Common myeloid progenitor, CD34-positive (primary cell): ENCODE results near the gene MORC2.

ENCODE experiments used
- CTCF ChIA-PET: fragments of 350-600 bp; sonication (Branson Sonifier 250); formaldehyde crosslinking; loops from one replicate; lab custom pipeline; 2021; ENCODE audit warnings: antibody characterized with exemption; lab: Charles Lee
- POLR2A ChIA-PET: fragments of 350-600 bp; sonication (Branson Sonifier 250); formaldehyde crosslinking; loops from one replicate; lab custom pipeline; 2021; ENCODE audit warnings: antibody characterized with exemption; lab: Charles Lee
- DNase-seq, 3 donors: peaks; one replicate each; pipeline versions ENCODE4 v3.0.0 to v3.0.0-alpha.2; 2013
- H3K27ac ChIP-seq, 2 experiments: 1 replicate in 1 of 2; 2 replicates in 1 of 2; pipeline ENCODE4 v1.7.0; 2013; ENCODE audit warnings: inconsistent platforms in 2 of 2, low read length in 2 of 2, mild to moderate bottlenecking in 2 of 2, low read depth in 1 of 2, moderate library complexity in 1 of 2; ENCODE audit not compliant: severe bottlenecking in 2 of 2, insufficient read depth in 1 of 2, poor library complexity in 1 of 2
- H3K27me3 ChIP-seq, 5 experiments: replicated peaks in 2 of 5; 1 replicate in 3 of 5; 2 replicates in 2 of 5; pipeline versions ENCODE4 v1.6.1 to v1.7.0; 2013; ENCODE audit warnings: low read length in 4 of 5, mild to moderate bottlenecking in 2 of 5, moderate library complexity in 2 of 5, inconsistent platforms in 1 of 5; ENCODE audit not compliant: insufficient read depth in 5 of 5, control insufficient read depth in 4 of 5
- H3K36me3 ChIP-seq, 4 experiments: 1 replicate in 2 of 4; 2 replicates in 2 of 4; pipeline versions ENCODE4 v1.6.1 to v1.7.0; 2013; ENCODE audit warnings: low read length in 3 of 4, control low read depth in 1 of 4, mild to moderate bottlenecking in 1 of 4; ENCODE audit not compliant: control insufficient read depth in 4 of 4, insufficient read depth in 4 of 4
- H3K4me1 ChIP-seq, 4 experiments: 1 replicate in 3 of 4; 2 replicates in 1 of 4; pipeline versions ENCODE4 v1.6.1 to v1.7.1; 2013; ENCODE audit warnings: low read length in 3 of 4, mild to moderate bottlenecking in 3 of 4, control low read depth in 1 of 4, inconsistent platforms in 1 of 4, moderate library complexity in 1 of 4; ENCODE audit not compliant: control insufficient read depth in 4 of 4, insufficient read depth in 4 of 4; ENCODE audit errors: control extremely low read depth in 1 of 4
- H3K4me3 ChIP-seq, 7 experiments: 1 replicate in 4 of 7; 2 replicates in 3 of 7; pipeline versions ENCODE4 v1.5.1 to v1.7.0; 2013; ENCODE audit warnings: mild to moderate bottlenecking in 7 of 7, low read length in 6 of 7, moderate library complexity in 6 of 7, inconsistent platforms in 2 of 7, low read depth in 2 of 7, control low read depth in 1 of 7; ENCODE audit not compliant: insufficient read depth in 4 of 7, control insufficient read depth in 1 of 7; ENCODE audit errors: extremely low read depth in 1 of 7
- H3K9me3 ChIP-seq, 5 experiments: 1 replicate in 4 of 5; 2 replicates in 1 of 5; pipeline versions ENCODE4 v1.6.1 to v1.7.1; 2013; ENCODE audit warnings: low read length in 4 of 5, mild to moderate bottlenecking in 2 of 5, inconsistent platforms in 1 of 5, low read depth in 1 of 5, moderate library complexity in 1 of 5; ENCODE audit not compliant: control insufficient read depth in 4 of 5, insufficient read depth in 2 of 5; ENCODE audit errors: control extremely low read depth in 1 of 5
- WGBS: methylation state at CpG from one replicate; pipeline ENCODE4 v1.1.5; 2013; ENCODE audit not compliant: insufficient coverage; 5-methylcytosine and 5-hydroxymethylcytosine counted together

The MORC2 gene

DNA sequence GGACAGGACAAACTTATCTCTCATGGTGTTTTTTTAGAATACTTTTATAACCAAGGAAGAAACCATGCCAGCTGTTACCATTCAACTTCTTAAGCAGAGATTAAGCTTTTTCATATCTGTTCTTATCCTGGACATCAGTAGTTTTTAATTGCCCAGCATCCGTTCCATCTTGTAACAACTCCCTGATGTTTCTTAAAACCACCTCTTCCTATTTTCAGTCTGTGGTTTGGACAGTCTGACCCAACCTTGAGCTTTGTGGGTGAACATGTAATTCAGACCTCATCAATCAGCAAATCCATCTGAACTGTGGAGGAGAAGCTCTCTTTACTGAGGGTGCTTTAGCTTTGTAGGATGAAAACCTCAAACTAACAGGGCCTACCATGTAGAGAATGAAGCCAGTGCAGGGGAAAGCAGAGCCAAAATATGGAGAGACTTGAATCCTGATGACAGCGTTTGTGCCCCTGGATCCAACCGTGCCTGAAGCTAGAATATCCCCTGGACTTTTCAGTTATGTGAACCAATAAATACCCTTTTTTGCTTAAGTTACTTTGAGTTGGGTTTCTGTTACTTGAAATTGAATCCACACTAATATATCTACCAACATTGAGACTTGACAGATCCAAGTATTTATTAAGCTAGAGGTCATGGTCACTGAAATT is 9.9 kb upstream of the MORC2 start:
- H3K4me1 ChIP-seq, result no peaks in the 10 kb centered on the region
- CTCF ChIA-PET, result interaction anchor here (1.8 kb wide), 1 partner anchor 15 kb away, joined by 4 read pairs; no protein-coding TSS in a partner anchor
- H3K27me3 ChIP-seq, result no peaks in the 10 kb centered on the region
- H3K36me3 ChIP-seq, result peaks cover 5 to 39% (median 21%) of the 10 kb centered on the region in 4 experiments
- POLR2A ChIA-PET, result interaction anchor here (0.5 to 0.6 kb wide), 2 partner anchors 368 to 1388 kb away, joined by 4 read pairs; partner anchors contain the start of gene PATZ1
- 78% methylated on average over 3 of the region's 3 CpGs for WGBS
- H3K4me3 ChIP-seq, result no peak overlapping the region
- H3K9me3 ChIP-seq, result peaks cover 22 to 77% (median 29%) of the 10 kb centered on the region in 5 experiments
- no peak overlapping the region for H3K27ac ChIP-seq
- peak in 2 of 3 donors; percentile 28 to 36 for DNase-seq

DNA sequence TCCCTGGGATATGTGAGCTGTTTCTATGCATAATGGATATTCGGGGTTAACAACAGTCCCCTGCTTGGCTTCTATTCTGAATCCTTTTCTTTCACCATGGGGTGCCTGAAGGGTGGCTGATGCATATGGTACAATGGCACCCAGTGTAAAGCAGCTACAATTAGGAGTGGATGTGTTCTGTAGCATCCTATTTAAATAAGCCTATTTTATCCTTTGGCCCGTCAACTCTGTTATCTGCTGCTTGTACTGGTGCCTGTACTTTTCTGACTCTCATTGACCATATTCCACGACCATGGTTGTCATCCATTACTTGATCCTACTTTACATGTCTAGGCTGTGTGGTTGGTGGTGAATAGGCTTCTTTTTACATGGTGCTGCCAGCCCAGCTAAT is 1.8 kb upstream of the MORC2 start:
- 83% methylated on average over 1 of the region's 3 CpGs for WGBS
- Histone ChIP-seq H3K27me3 (no peaks in the 10 kb centered on the region), H3K4me3 (peak overlapping the region in 6 of 7 experiments; percentile 68 to 84 (median 78)), H3K36me3 (peaks cover 16 to 66% (median 49%) of the 10 kb centered on the region in 4 experiments), H3K4me1 (peaks cover 0 to 15% (median 12%) of the 10 kb centered on the region in 4 experiments), H3K27ac (no peak overlapping the region), H3K9me3 (peaks cover 15 to 62% (median 40%) of the 10 kb centered on the region in 5 experiments)
- ChIA-PET POLR2A (no interaction called here), CTCF (interaction anchor here (1.5 kb wide), 1 partner anchor 112 kb away, joined by 4 read pairs; no protein-coding TSS in a partner anchor)
- no peak for DNase-seq

DNA sequence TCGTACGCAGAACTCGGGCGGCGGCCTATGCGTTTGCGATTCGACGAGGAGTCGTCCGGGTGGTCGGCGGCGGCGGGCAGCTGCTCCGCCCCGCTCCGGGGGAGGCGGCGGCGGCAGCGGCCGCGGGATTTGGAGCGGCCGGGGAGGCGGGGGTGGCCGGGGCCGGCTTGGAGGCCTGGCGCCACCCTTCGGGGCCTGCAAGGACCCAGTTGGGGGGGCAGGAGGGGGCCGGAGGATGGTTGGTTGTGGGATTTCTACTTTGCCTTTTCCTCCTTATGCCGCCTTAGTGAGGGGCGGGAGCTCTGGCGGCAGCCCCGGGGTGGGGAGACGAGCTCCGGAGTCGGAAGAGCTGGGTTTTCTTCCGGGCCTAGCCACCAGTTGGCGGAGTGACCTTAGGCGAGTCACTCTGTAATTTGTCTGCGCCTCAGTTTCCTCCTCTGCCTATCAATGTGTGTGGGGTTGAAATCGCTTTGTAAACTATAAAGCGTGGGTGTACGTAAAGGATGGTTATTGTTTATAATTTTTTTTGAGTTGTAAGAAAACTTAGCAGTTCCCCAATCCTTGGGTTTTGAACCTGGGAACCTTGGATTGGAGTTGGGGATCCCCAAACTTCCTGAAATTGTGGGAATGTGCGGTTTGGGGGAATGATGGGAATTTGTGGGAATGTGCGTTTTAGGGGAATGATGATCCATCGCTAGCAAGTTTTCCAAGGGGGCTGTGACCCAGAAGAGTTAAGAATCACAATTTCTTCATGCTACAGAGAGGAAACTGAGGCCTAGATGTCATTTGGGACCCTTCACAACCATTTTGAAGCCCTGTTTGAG is 1.2 kb upstream of the MORC2 start:
- 6% methylated on average over 28 of the region's 49 CpGs for WGBS
- H3K27ac ChIP-seq, result peak overlapping the region; percentile 87 to 95

DNA sequence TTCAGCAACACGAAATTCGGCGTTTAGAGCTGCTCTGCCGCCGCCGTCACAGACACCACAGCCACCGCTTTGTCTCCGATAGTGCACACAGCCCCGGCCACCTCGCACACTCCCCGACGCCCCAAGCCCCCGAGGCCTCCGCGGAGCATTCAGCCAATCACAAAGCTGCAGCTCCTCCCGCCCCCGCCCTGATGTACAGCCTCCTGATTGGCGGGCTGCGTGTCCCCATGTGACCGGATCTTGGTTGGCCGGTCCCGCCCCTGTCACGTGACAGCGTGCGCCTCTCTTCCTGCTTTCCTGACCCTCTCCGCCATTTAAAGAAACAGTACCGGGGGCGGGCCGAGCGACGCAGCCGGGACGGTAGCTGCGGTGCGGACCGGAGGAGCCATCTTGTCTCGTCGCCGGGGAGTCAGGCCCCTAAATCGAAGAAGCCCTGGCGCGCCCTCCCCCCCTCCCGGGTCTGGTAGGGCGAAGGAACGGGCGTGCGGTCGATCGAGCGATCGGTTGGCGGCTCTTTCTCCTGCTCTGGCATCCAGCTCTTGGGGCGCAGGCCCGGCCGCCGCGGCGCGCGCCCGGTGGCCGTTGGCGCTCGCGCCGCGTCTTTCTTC is 454 bp upstream of the MORC2 start, which contains the start of gene TUG1:
TSS of gene TUG1 (plus strand) at position 342 of the 608 bp plus-strand sequence.
- under 1% methylated on average over 58 of the region's 67 CpGs for WGBS
- H3K27me3 ChIP-seq, result no peaks in the 10 kb centered on the region
- POLR2A ChIA-PET, result interaction anchor here (0.5 to 1.0 kb wide), 3 partner anchors 112 to 513 kb away, joined by 3 to 5 read pairs (median 4); partner anchors contain the start of gene SMTN
- peak within 1 kb of the TSS; percentile 87 to 95 for H3K27ac ChIP-seq
- peaks cover 0 to 15% (median 12%) of the 10 kb centered on the region in 4 experiments for H3K4me1 ChIP-seq
- CTCF ChIA-PET, result interaction anchor here (1.4 to 2.1 kb wide), 2 partner anchors 19 to 116 kb away, joined by 6 to 9 read pairs; no protein-coding TSS in a partner anchor
- peak; percentile 98 to 99 (median 99) for DNase-seq
- peak within 1 kb of the TSS; percentile 68 to 84 (median 77) for H3K4me3 ChIP-seq
- H3K36me3 ChIP-seq, result peaks cover 14 to 53% (median 39%) of the 10 kb centered on the region in 4 experiments
- H3K9me3 ChIP-seq, result peaks cover 8 to 50% (median 34%) of the 10 kb centered on the region in 5 experiments

More for the DNA sequence above, 1.2 kb upstream of the MORC2 start:
- H3K4me1 ChIP-seq, result peaks cover 0 to 15% (median 12%) of the 10 kb centered on the region in 4 experiments
- ChIA-PET CTCF (interaction anchor here (1.4 to 2.1 kb wide), 2 partner anchors 19 to 115 kb away, joined by 6 to 9 read pairs; no protein-coding TSS in a partner anchor), POLR2A (interaction anchor here (0.6 kb wide), 1 partner anchor 113 kb away, joined by 3 read pairs; no protein-coding TSS in a partner anchor)
- H3K9me3 ChIP-seq, result peaks cover 9 to 56% (median 37%) of the 10 kb centered on the region in 5 experiments
- H3K27me3 ChIP-seq, result no peaks in the 10 kb centered on the region
- H3K36me3 ChIP-seq, result peaks cover 14 to 60% (median 44%) of the 10 kb centered on the region in 4 experiments
- DNase-seq, result peak; percentile 60 to 84 (median 76)
- peak overlapping the region; percentile 68 to 84 (median 77) for H3K4me3 ChIP-seq

DNA sequence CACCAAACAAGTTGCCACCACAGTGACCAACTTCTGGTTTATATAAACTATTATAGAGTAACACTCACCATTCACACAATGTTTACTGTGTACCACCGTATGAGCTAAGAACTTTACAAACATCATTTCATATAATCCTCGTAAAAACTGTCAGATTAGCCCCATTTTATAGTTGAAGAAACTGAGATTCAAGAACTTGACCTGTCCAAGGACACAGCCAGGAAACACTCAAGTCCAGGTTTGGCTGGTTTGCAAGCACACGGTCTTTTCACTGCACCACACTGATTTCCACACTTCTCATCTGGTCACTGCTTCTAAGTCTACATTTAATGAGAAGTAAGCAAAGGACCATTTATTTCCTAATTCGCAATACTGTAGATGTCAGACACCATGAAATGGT is 3.7 kb downstream of the MORC2 start:
- no peak overlapping the region for H3K4me3 ChIP-seq

DNA sequence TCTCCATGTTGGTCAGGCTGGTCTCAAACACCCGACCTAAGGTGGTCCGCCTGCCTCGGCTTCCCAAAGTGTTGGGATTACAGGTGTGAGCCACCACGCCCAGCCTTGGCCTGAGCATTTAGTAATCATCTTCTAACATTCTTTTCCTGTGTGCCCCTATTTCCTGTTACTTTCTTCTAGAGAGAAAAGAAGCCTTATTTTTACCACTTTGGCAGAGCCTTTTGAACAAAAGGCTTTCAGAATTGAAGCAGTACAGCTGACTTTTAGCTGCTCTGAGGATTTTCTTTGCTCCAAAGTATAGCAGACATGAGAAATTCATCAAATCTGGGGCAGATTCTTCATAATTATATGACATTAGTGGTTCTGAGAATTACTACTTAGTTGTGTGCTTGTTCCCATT is 13.4 kb downstream of the MORC2 start:
- Histone ChIP-seq H3K36me3 (peaks cover 12 to 58% (median 20%) of the 10 kb centered on the region in 4 experiments), H3K4me1 (no peaks in the 10 kb centered on the region), H3K9me3 (no peaks in the 10 kb centered on the region), H3K27ac (no peak overlapping the region), H3K4me3 (no peak overlapping the region), H3K27me3 (no peaks in the 10 kb centered on the region)
- CTCF ChIA-PET, result no interaction called here
- DNase-seq, result no peak
- POLR2A ChIA-PET, result no interaction called here
- WGBS, result 85% methylated on average over 4 of the region's 4 CpGs

More for the DNA sequence above, 3.7 kb downstream of the MORC2 start:
- CTCF ChIA-PET, result interaction anchor here (1.1 kb wide), 2 partner anchors 116 to 119 kb away, joined by 3 read pairs; partner anchors contain the start of gene SMTN
- WGBS, result 100% methylated on average over 1 of the region's 4 CpGs
- POLR2A ChIA-PET, result no interaction called here
- H3K27me3 ChIP-seq, result no peaks in the 10 kb centered on the region
- no peak overlapping the region for H3K27ac ChIP-seq
- peaks cover 0 to 13% (median 6%) of the 10 kb centered on the region in 5 experiments for H3K9me3 ChIP-seq
- peaks cover 0 to 7% (median 6%) of the 10 kb centered on the region in 4 experiments for H3K4me1 ChIP-seq
- peaks cover 0 to 13% (median 3%) of the 10 kb centered on the region in 4 experiments for H3K36me3 ChIP-seq
- DNase-seq, result no peak
